Calu3 (cell line): ENCODE results near the gene BAD. TPM values are rescaled to one million over a fixed set of nuclear protein-coding genes. Genes with fewer than 3 reads are reported as not detected.

Experiments used
- Bru-seq: library from RNA; stranded (reverse); fragments of 400-500 nt; gene quantifications from one replicate; lab custom pipeline; 2021; lab: Mats Ljungman, UMichigan
- BruChase-seq, 2 experiments: library from RNA; stranded (reverse); fragments of 400-500 nt; gene quantifications; one replicate each; lab custom pipeline; 2021; lab: Mats Ljungman, UMichigan
- BruUV-seq: library from RNA; stranded (reverse); fragments of 400-500 nt; replicated peaks from 2 replicates; lab custom pipeline; 2021; lab: Mats Ljungman, UMichigan
- CTCF ChIA-PET: fragments of 300-600 bp; sonication (Branson Sonifier 250); formaldehyde crosslinking; loops from one replicate; lab custom pipeline; 2022; ENCODE audit warnings: antibody characterized with exemption; lab: Charles Lee
- DNase-seq: peaks from one replicate; pipeline ENCODE4 v3.0.0; 2022
- H3K27ac Mint-ChIP-seq: one replicate; pipeline ENCODE4 v1.8.0; 2022; ENCODE audit warnings: mixed read lengths; ENCODE audit not compliant: unreplicated experiment
- H3K27me3 Mint-ChIP-seq: one replicate; pipeline ENCODE4 v1.8.0; 2022; ENCODE audit warnings: mixed read lengths; ENCODE audit not compliant: unreplicated experiment
- H3K36me3 Mint-ChIP-seq: one replicate; pipeline ENCODE4 v1.8.0; 2022; ENCODE audit warnings: mild to moderate bottlenecking, moderate library complexity, mixed read lengths; ENCODE audit not compliant: insufficient read depth, unreplicated experiment
- H3K4me1 Mint-ChIP-seq: one replicate; pipeline ENCODE4 v1.8.0; 2022; ENCODE audit warnings: mild to moderate bottlenecking, low read depth, mixed read lengths; ENCODE audit not compliant: unreplicated experiment
- H3K4me3 Mint-ChIP-seq: one replicate; pipeline ENCODE4 v1.8.0; 2022; ENCODE audit warnings: mild to moderate bottlenecking, low read depth, moderate library complexity, mixed read lengths; ENCODE audit not compliant: unreplicated experiment
- H3K9me3 Mint-ChIP-seq: one replicate; pipeline ENCODE4 v1.8.0; 2022; ENCODE audit warnings: low read depth, mixed read lengths; ENCODE audit not compliant: unreplicated experiment
- CTCF ChIP-seq: fragments of 200-600 bp; IDR thresholded peaks from one replicate; pipeline ENCODE4 v1.8.0; 2022; ENCODE audit warnings: antibody characterized with exemption; ENCODE audit not compliant: unreplicated experiment
- intact Hi-C: fragments of 100-400 bp; cut with micrococcal nuclease; formaldehyde crosslinking; loops from one replicate; pipeline ENCODE4 v1.10.0; 2022; ENCODE audit not compliant: unreplicated experiment
- long read RNA-seq: library from polyadenylated mRNA; stranded (forward); transcript quantifications from one replicate; pipeline ENCODE4 v2.0.0, GENCODE V29; 2022
- total RNA-seq: library from RNA; stranded (reverse); gene quantifications from 2 replicates; pipeline ENCODE4 v1.2.3, GENCODE V29; 2022

BAD gene
- 30.2 and 33.6 TPM in 2 replicates for total RNA-seq
- Bru-seq, nascent RNA, result percentile 50 among the genes with signal in this experiment
- percentile 57 among the genes with signal in this experiment for BruChase-seq, experiment 1, labeled RNA remaining after a 6-hour chase
- percentile 52 among the genes with signal in this experiment for BruChase-seq, experiment 2, labeled RNA remaining after a 2-hour chase
- long read RNA-seq, transcript BAD-201 (4 exons, 929 nt), result major isoform, 56 of 71 reads
- long read RNA-seq, partial matches to known transcripts, result 1 of 71 reads
- long read RNA-seq, other reads (novel, unspliced or antisense), result 9 of 71 reads

GRCh38 chr11:64284048-64284961 is at the start of gene BAD:
TSS of gene BAD (minus strand) at chr11:64284665. CDS start at chr11:64284368, 297 bp downstream.
- H3K27me3 Mint-ChIP-seq, result peaks cover 4% of the 10 kb centered on the region
- intact Hi-C loops, result no loop called here
- no TSS peak for BruUV-seq
- H3K4me1 Mint-ChIP-seq, result peaks cover 22% of the 10 kb centered on the region
- CTCF ChIA-PET, result interaction anchor here (0.6 to 2.1 kb wide), 6 partner anchors 13 to 47 kb away, joined by 3 to 8 read pairs (median 5); partner anchors contain the start of genes PLCB3, PRDX5 and TRMT112
- H3K9me3 Mint-ChIP-seq, result no peaks in the 10 kb centered on the region
- peaks cover 45% of the 10 kb centered on the region for H3K36me3 Mint-ChIP-seq
- H3K27ac Mint-ChIP-seq, result peak within 1 kb of the TSS; percentile 63
- DNase-seq, result peak; percentile 92
- TF ChIP-seq CTCF, result no peak
- peak within 1 kb of the TSS; percentile 68 for H3K4me3 Mint-ChIP-seq

- Mint-ChIP-seq H3K27me3 (no peaks in the 10 kb centered on the region), H3K9me3 (no peaks in the 10 kb centered on the region), H3K36me3 (peaks cover 8% of the 10 kb centered on the region), H3K27ac (no peak overlapping the region), H3K4me1 (peaks cover 24% of the 10 kb centered on the region), H3K4me3 (no peak overlapping the region)
- intact Hi-C loops, result no loop called here
- CTCF ChIA-PET, result interaction anchor here (1.7 to 2.8 kb wide), 2 partner anchors 21 to 33 kb away, joined by 4 to 25 read pairs; no protein-coding TSS in a partner anchor
- no TSS peak for BruUV-seq
- TF ChIP-seq CTCF, result no peak
- DNase-seq, result no peak
These were observed 49.1 kb upstream of the BAD start for GRCh38 chr11:64333556-64333955.

- TF ChIP-seq CTCF, result peak; percentile 62
- peaks cover 3% of the 10 kb centered on the region for H3K9me3 Mint-ChIP-seq
- no peaks in the 10 kb centered on the region for H3K27me3 Mint-ChIP-seq
- peaks cover 8% of the 10 kb centered on the region for H3K36me3 Mint-ChIP-seq
- no peak overlapping the region for H3K27ac Mint-ChIP-seq
- CTCF ChIA-PET, result interaction anchor here (1.0 to 2.8 kb wide), 8 partner anchors 11 to 50 kb away, joined by 3 to 58 read pairs (median 4); partner anchors contain the start of genes BAD, PRDX5 and TRMT112
- intact Hi-C loops, result no loop called here
- peaks cover 24% of the 10 kb centered on the region for H3K4me1 Mint-ChIP-seq
- BruUV-seq, result no TSS peak
- H3K4me3 Mint-ChIP-seq, result no peak overlapping the region
- DNase-seq, result peak; percentile 84
These were observed 47.3 kb upstream of the BAD start for GRCh38 chr11:64331569-64332371.
